GM23338 (cell line): Measurements from ENCODE around the gene NUTF2. TPM values are rescaled to one million over a fixed set of nuclear protein-coding genes. Genes with fewer than 3 reads are reported as not detected.

Experiments
- ATAC-seq: fragments of 200-7000 bp; cut with Tn5 transposase; 3 replicates; pipeline ENCODE4 v1.9.1; 2020
- DNase-seq: peaks from one replicate; pipeline ENCODE4 v3.0.0-alpha.2; 2015; ENCODE audit warnings: low spot score
- H2AFZ ChIP-seq: fragments of 200-600 bp; sonication (generic); 2 replicates; pipeline ENCODE4 v1.8.0; 2016; ENCODE audit warnings: antibody characterized with exemption, mild to moderate bottlenecking, moderate library complexity
- H3F3A ChIP-seq: fragments of 200-600 bp; sonication (generic); replicated peaks from 2 replicates; pipeline ENCODE4 v1.8.0; 2017; ENCODE audit warnings: antibody characterized with exemption, mixed run types, low read depth
- H3K27ac ChIP-seq: fragments of 200-600 bp; sonication (generic); 2 replicates; pipeline ENCODE4 v1.6.1; 2016; ENCODE audit warnings: low read depth
- H3K27me3 ChIP-seq: fragments of 200-600 bp; sonication (generic); 2 replicates; pipeline ENCODE4 v1.8.0; 2016; ENCODE audit warnings: mild to moderate bottlenecking, mixed run types, moderate library complexity; ENCODE audit not compliant: insufficient read depth
- H3K36me3 ChIP-seq: fragments of 200-600 bp; sonication (generic); 2 replicates; pipeline ENCODE4 v1.8.0; 2016; ENCODE audit warnings: mild to moderate bottlenecking; ENCODE audit not compliant: insufficient read depth
- H3K4me1 ChIP-seq: fragments of 200-600 bp; sonication (generic); 2 replicates; pipeline ENCODE4 v1.8.0; 2016; ENCODE audit warnings: mild to moderate bottlenecking, moderate library complexity; ENCODE audit not compliant: insufficient read depth
- H3K4me2 ChIP-seq: fragments of 200-600 bp; sonication (generic); 2 replicates; pipeline ENCODE4 v1.7.1; 2017; ENCODE audit warnings: mixed run types
- H3K4me3 ChIP-seq: fragments of 200-600 bp; sonication (generic); 2 replicates; pipeline ENCODE4 v1.6.1; 2016; ENCODE audit warnings: mixed run types
- H3K79me2 ChIP-seq: fragments of 200-600 bp; sonication (generic); replicated peaks from 2 replicates; pipeline ENCODE4 v1.8.0; 2017; ENCODE audit warnings: mild to moderate bottlenecking; ENCODE audit not compliant: insufficient read depth
- H3K9me2 ChIP-seq: fragments of 200-600 bp; sonication (generic); 2 replicates; pipeline ENCODE4 v1.8.0; 2017; ENCODE audit not compliant: insufficient read depth
- H4K20me1 ChIP-seq: fragments of 200-600 bp; sonication (generic); replicated peaks from 2 replicates; pipeline ENCODE4 v1.8.0; 2017; ENCODE audit warnings: mild to moderate bottlenecking; ENCODE audit not compliant: insufficient read depth
- H3K27ac Mint-ChIP-seq: 2 replicates; pipeline ENCODE4 v1.8.0; 2020; ENCODE audit warnings: inconsistent platforms, mild to moderate bottlenecking, moderate library complexity, mixed read lengths
- H3K27me3 Mint-ChIP-seq: 3 replicates; pipeline ENCODE4 v1.8.0; 2022; ENCODE audit warnings: low read depth, mild to moderate bottlenecking, moderate library complexity, mixed read lengths, inconsistent platforms; ENCODE audit not compliant: insufficient read depth, poor library complexity
- H3K36me3 Mint-ChIP-seq: 3 replicates; pipeline ENCODE4 v1.8.0; 2021; ENCODE audit warnings: low read depth, mild to moderate bottlenecking, inconsistent platforms, moderate library complexity, mixed read lengths
- H3K4me1 Mint-ChIP-seq: 3 replicates; pipeline ENCODE4 v1.8.0; 2020; ENCODE audit warnings: mild to moderate bottlenecking, inconsistent platforms, mixed read lengths
- H3K4me3 Mint-ChIP-seq: 3 replicates; pipeline ENCODE4 v1.8.0; 2021; ENCODE audit warnings: moderate library complexity, mild to moderate bottlenecking, inconsistent platforms, mixed read lengths
- H3K9me3 Mint-ChIP-seq: 3 replicates; pipeline ENCODE4 v1.8.0; 2020; ENCODE audit warnings: moderate library complexity, mild to moderate bottlenecking, inconsistent platforms, mixed read lengths
- CTCF ChIP-seq, 2 experiments: fragments of 200-600 bp in 1 of 2; sonication (generic) in 1 of 2; conservative IDR thresholded peaks; 2 replicates each; pipeline versions ENCODE4 v1.5.1 to v1.6.1; 2016 to 2017; ENCODE audit warnings: antibody characterized with exemption in 2 of 2, low read depth in 2 of 2, mild to moderate bottlenecking in 2 of 2, moderate library complexity in 1 of 2
- ETS1 ChIP-seq: IDR thresholded peaks from 2 replicates; pipeline ENCODE4 v1.6.1; 2016; ENCODE audit warnings: antibody characterized with exemption
- EZH2 ChIP-seq: fragments of 200-600 bp; sonication (generic); IDR thresholded peaks from one replicate; pipeline ENCODE4 v1.8.0; 2017; ENCODE audit warnings: antibody characterized with exemption, mild to moderate bottlenecking, low read depth; ENCODE audit not compliant: unreplicated experiment
- EZH2phosphoT487 ChIP-seq: fragments of 200-600 bp; sonication (generic); IDR thresholded peaks from one replicate; pipeline ENCODE4 v1.8.1; 2018; ENCODE audit warnings: antibody characterized with exemption; ENCODE audit not compliant: unreplicated experiment
- JUNB ChIP-seq: IDR thresholded peaks from one replicate; pipeline ENCODE4 v1.6.1; 2016; ENCODE audit warnings: antibody characterized with exemption; ENCODE audit not compliant: unreplicated experiment
- NANOG ChIP-seq: IDR thresholded peaks from 2 replicates; pipeline ENCODE4 v1.6.1; 2016; ENCODE audit warnings: antibody characterized with exemption, borderline replicate concordance
- POLR2AphosphoS5 ChIP-seq: IDR thresholded peaks from 2 replicates; pipeline ENCODE4 v1.6.1; 2016; ENCODE audit warnings: antibody characterized with exemption, low read depth
- REST ChIP-seq: IDR thresholded peaks from one replicate; pipeline ENCODE4 v1.6.1; 2018; ENCODE audit warnings: antibody characterized with exemption; ENCODE audit not compliant: unreplicated experiment
- STAT1 ChIP-seq: IDR thresholded peaks from one replicate; pipeline ENCODE4 v1.6.1; 2016; ENCODE audit warnings: antibody characterized with exemption; ENCODE audit not compliant: unreplicated experiment
- ZNF114 ChIP-seq: fragments of 250-450 bp; sonication (Bioruptor Pico); IDR thresholded peaks from 2 replicates; pipeline ENCODE4 v1.5.0; 2020; ENCODE audit warnings: mild to moderate bottlenecking, moderate library complexity
- ZNF331 ChIP-seq: fragments of 250-450 bp; sonication (Bioruptor Pico); IDR thresholded peaks from 2 replicates; pipeline ENCODE4 v1.5.0; 2020; ENCODE audit warnings: low read depth, mild to moderate bottlenecking, moderate library complexity
- polyA plus RNA-seq: library from polyadenylated mRNA; unstranded; fragments of >200 nt; fragmentation: Nextera tagmentation; extraction: Ambion mirVana; gene quantifications from 2 replicates; pipeline ENCODE4 v1.2.1, GENCODE V29; 2016
- total RNA-seq: library from RNA; depleted of rRNA; stranded (reverse); fragments of >200 nt; shearing (Covaris generic); gene quantifications from 2 replicates; pipeline ENCODE4 v1.2.3, GENCODE V29; 2014

The NUTF2 gene
- total and polyA plus RNA-seq, 2 experiments from 2014 or later, result 321 to 391 TPM

- H3K27ac Mint-ChIP-seq, result no peak overlapping the region
- peaks cover 3% of the 10 kb centered on the region for H3K27me3 Mint-ChIP-seq
- peaks cover 30% of the 10 kb centered on the region for H3K4me1 Mint-ChIP-seq
- Histone ChIP-seq H3K27ac (no peak overlapping the region), H3K9me2 (no peaks in the 10 kb centered on the region), H3K36me3 (peaks cover 18% of the 10 kb centered on the region), H4K20me1 (peaks cover 53% of the 10 kb centered on the region), H3F3A (peaks cover 5% of the 10 kb centered on the region; the same call in 1 of the 2 replicates), H3K79me2 (peaks cover 86% of the 10 kb centered on the region), H3K4me3 (no peak overlapping the region), H2AFZ (no peak overlapping the region), H3K4me2 (no peak overlapping the region), H3K27me3 (no peaks in the 10 kb centered on the region), H3K4me1 (peaks cover 12% of the 10 kb centered on the region)
- H3K36me3 Mint-ChIP-seq, result peaks cover 52% of the 10 kb centered on the region
- TF ChIP-seq ETS1, result no peak
- TF ChIP-seq JUNB, result no peak
- no peak for TF ChIP-seq POLR2AphosphoS5
- no peak for TF ChIP-seq CTCF (conservative IDR thresholded peaks at IDR 0.05; ENCODE audit: low read depth in 2 of 2)
- no peak for TF ChIP-seq ZNF331 (CRISPR knock-in tag)
- no peak for TF ChIP-seq REST
- no peak for TF ChIP-seq EZH2phosphoT487
- no peak for TF ChIP-seq ZNF114 (CRISPR knock-in tag)
- no peak for TF ChIP-seq NANOG
- no peak for TF ChIP-seq EZH2
- no peak for TF ChIP-seq STAT1
- ATAC-seq (no peak), DNase-seq (no peak)
- no peak overlapping the region for H3K4me3 Mint-ChIP-seq
- no peaks in the 10 kb centered on the region for H3K9me3 Mint-ChIP-seq
Observed at GRCh38 chr16:67861877-67862276, 15.1 kb downstream of the NUTF2 start.
